Stimulated activated CD8-positive, alpha-beta memory T cell treated with anti-CD3 and anti-CD28 coated beads, Interleukin-7, amount 100 ng/mL, for 48 hours (primary cell): Measurements from ENCODE around the gene SEC16B.

ENCODE experiments used
- DNase-seq, 2 donors: peaks; one replicate each; pipeline ENCODE4 v3.0.0-alpha.2; 2020; ENCODE audit warnings: low read depth in 1 of 2; ENCODE audit errors: extremely low read depth in 1 of 2

The SEC16B gene

GRCh38 chr1:177913762-177914540 lies 55.9 kb downstream of the SEC16B start:
- DNase-seq, result no peak

- no peak for DNase-seq
These were observed 56.9 kb downstream of the SEC16B start for GRCh38 chr1:177912991-177913390.

GRCh38 chr1:177909416-177909815 lies 60.4 kb downstream of the SEC16B start:
- no peak for DNase-seq

GRCh38 chr1:177907000-177907399 lies 62.9 kb downstream of the SEC16B start:
- no peak for DNase-seq

- DNase-seq, result no peak
These were observed 64.2 kb downstream of the SEC16B start for GRCh38 chr1:177905686-177906085.

- DNase-seq, result no peak
These were observed 67.6 kb downstream of the SEC16B start for GRCh38 chr1:177902266-177902665.

GRCh38 chr1:177897998-177898654 lies 71.7 kb downstream of the SEC16B start:
- no peak for DNase-seq

GRCh38 chr1:177897281-177897997 lies 72.4 kb downstream of the SEC16B start:
- DNase-seq, result no peak
